ENCODE data around the gene PGK2.

The PGK2 gene

GRCh38 chr6:49736017-49736508 is 51.0 kb downstream of the PGK2 start:
- DNase-seq (ENCODE audit: low read depth in 2 of 2): no peak
